ENCODE measurements around the gene GULP1.
"Not testable (repeated sequence)": the region's sequence is repeated elsewhere in the genome, so short reads cannot be mapped to it uniquely, and the experiment has no call there.

GULP1 gene

GRCh38 chr2:188291617-188292347 lies at the start of gene GULP1:
Gene GULP1, plus strand, starts transcription at chr2:188291874. Its CDS starts 185,829 bp downstream, at chr2:188477703.
- in situ Hi-C loops (cut with MboI; ENCODE audit: low sequenced_read_pairs): no loop called here

GRCh38 chr2:188243381-188243780 lies 48.3 kb upstream of the GULP1 start:
- in situ Hi-C loops (cut with MboI; ENCODE audit: low sequenced_read_pairs): no loop called here

GRCh38 chr2:188244383-188244782 lies 47.3 kb upstream of the GULP1 start:
- in situ Hi-C loops (cut with MboI; ENCODE audit: low sequenced_read_pairs): no loop called here

GRCh38 chr2:188245230-188245629 lies 46.4 kb upstream of the GULP1 start:
- in situ Hi-C loops (cut with MboI; ENCODE audit: low sequenced_read_pairs): no loop called here

- in situ Hi-C loops (cut with MboI; ENCODE audit: low sequenced_read_pairs): no loop called here
Observed at GRCh38 chr2:188248513-188248912, 43.2 kb upstream of the GULP1 start.

GRCh38 chr2:188251034-188251433 lies 40.6 kb upstream of the GULP1 start:
- in situ Hi-C loops (cut with MboI; ENCODE audit: low sequenced_read_pairs): no loop called here

GRCh38 chr2:188256420-188256819 lies 35.3 kb upstream of the GULP1 start:
- in situ Hi-C loops (cut with MboI; ENCODE audit: low sequenced_read_pairs): no loop called here

- in situ Hi-C loops (cut with MboI; ENCODE audit: low sequenced_read_pairs): no loop called here
Observed at GRCh38 chr2:188265315-188265714, 26.4 kb upstream of the GULP1 start.

- in situ Hi-C loops (cut with MboI; ENCODE audit: low sequenced_read_pairs): no loop called here
Observed at GRCh38 chr2:188267776-188268175, 23.9 kb upstream of the GULP1 start.

GRCh38 chr2:188269004-188269403 lies 22.7 kb upstream of the GULP1 start:
- in situ Hi-C loops (cut with MboI; ENCODE audit: low sequenced_read_pairs): no loop called here

- in situ Hi-C loops (cut with MboI; ENCODE audit: low sequenced_read_pairs): no loop called here
Observed at GRCh38 chr2:188272121-188272520, 19.6 kb upstream of the GULP1 start.

GRCh38 chr2:188274274-188274673 lies 17.4 kb upstream of the GULP1 start:
- in situ Hi-C loops (cut with MboI; ENCODE audit: low sequenced_read_pairs): no loop called here

- in situ Hi-C loops (cut with MboI; ENCODE audit: low sequenced_read_pairs): no loop called here
Observed at GRCh38 chr2:188276255-188276654, 15.4 kb upstream of the GULP1 start.

- in situ Hi-C loops (cut with MboI; ENCODE audit: low sequenced_read_pairs): no loop called here
Observed at GRCh38 chr2:188277786-188278185, 13.9 kb upstream of the GULP1 start.

GRCh38 chr2:188278388-188279092 lies 13.1 kb upstream of the GULP1 start:
- in situ Hi-C loops (cut with MboI; ENCODE audit: low sequenced_read_pairs): no loop called here

GRCh38 chr2:188279093-188279445 lies 12.6 kb upstream of the GULP1 start:
- in situ Hi-C loops (cut with MboI; ENCODE audit: low sequenced_read_pairs): no loop called here

GRCh38 chr2:188280811-188281222 lies 10.9 kb upstream of the GULP1 start:
- in situ Hi-C loops (cut with MboI; ENCODE audit: low sequenced_read_pairs): no loop called here

- in situ Hi-C loops (cut with MboI; ENCODE audit: low sequenced_read_pairs): no loop called here
Observed at GRCh38 chr2:188282907-188283306, 8.8 kb upstream of the GULP1 start.

GRCh38 chr2:188284251-188284650 lies 7.4 kb upstream of the GULP1 start:
- in situ Hi-C loops (cut with MboI; ENCODE audit: low sequenced_read_pairs): not testable (repeated sequence)

GRCh38 chr2:188285049-188285448 lies 6.6 kb upstream of the GULP1 start:
- in situ Hi-C loops (cut with MboI; ENCODE audit: low sequenced_read_pairs): no loop called here

- in situ Hi-C loops (cut with MboI; ENCODE audit: low sequenced_read_pairs): no loop called here
Observed at GRCh38 chr2:188285774-188286173, 5.9 kb upstream of the GULP1 start.

GRCh38 chr2:188291142-188291616 lies 495 bp upstream of the GULP1 start:
- in situ Hi-C loops (cut with MboI; ENCODE audit: low sequenced_read_pairs): no loop called here

Measured in hTERT RPE-1 (cell line).